ENCODE data around the gene RASA1.

The RASA1 gene

GRCh38 chr5:87359106-87359505, 91.4 kb downstream of the RASA1 start:
- DNase-seq (ENCODE audit: low read depth in 4 of 4, low spot score in 1 of 4): no peak

GRCh38 chr5:87360132-87360531, 92.4 kb downstream of the RASA1 start:
- no peak for DNase-seq (ENCODE audit: low read depth in 4 of 4, low spot score in 1 of 4)

GRCh38 chr5:87361031-87361445, 93.4 kb downstream of the RASA1 start:
- no peak for DNase-seq (ENCODE audit: low read depth in 4 of 4, low spot score in 1 of 4)

DNA sequence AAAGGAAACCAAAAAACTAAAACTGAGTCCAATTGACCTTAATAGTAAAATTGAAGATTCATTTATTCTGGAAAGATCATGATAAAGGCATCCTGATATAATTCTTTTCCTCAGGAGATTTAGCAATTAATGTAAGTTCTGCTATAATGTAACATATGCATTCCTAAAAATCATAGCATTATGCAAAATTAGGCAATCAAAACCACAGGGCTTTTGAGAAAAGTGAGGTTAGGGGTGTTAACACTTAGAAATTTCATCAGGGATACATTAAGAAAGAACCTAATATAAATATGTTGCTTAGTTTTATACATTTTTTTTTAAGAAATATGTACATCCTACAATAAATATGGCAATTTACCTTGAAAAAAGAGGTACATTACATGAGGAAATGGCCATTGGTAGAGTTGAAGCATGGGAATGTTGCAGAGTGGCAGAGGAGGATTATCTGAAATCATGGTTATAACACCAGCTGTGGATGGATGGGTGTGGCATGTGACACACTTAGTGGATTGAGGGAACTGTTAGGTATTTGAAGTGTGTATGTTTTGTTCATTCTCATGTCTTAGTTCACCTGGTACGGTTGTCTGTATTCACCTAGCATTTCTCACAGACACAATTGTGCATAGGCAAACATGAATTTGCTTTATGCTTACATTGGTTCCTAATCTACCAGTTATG, 94.0 kb downstream of the RASA1 start:
- DNase-seq (ENCODE audit: low read depth in 4 of 4, low spot score in 1 of 4): no peak

DNA sequence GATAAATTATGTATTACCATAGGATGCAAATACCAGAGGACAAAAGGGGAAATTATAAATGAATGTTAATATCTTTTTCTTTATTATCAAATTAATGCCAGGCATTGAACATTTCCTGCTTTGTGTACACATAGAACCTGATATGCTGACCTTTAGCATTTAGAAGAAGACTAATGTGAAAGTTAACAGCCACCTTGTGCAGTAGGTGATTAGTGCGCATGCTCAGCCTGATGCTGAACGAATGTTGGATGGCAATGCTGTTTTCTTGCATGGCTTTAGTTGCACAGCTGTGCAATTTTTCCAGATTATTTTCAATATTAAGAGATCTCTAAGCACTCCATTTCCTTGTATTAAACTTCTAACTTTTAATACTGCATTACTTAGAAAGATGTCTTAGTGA, 99.6 kb downstream of the RASA1 start:
- DNase-seq (ENCODE audit: low read depth in 4 of 4, low spot score in 1 of 4): no peak

DNA sequence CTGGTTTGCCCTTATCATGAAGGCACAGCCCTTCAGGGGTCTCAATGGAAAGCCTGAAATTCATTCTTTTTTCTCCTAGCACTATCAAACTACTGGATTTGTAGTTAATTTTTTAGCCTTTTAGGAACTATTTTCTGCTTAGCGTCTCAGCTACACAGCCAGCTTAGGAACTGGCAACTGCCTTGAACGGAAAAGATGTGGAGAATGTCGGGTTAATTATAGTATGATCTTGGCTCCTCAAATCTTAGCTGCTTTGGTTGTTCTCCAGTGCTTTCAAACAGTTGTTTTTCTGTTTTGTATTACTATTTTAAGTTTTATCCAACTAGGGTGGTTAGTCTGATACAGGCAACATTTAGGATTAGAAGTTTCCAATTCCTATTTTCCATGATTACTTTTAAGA, 100.9 kb downstream of the RASA1 start:
- no peak for DNase-seq (ENCODE audit: low read depth in 4 of 4, low spot score in 1 of 4)

DNA sequence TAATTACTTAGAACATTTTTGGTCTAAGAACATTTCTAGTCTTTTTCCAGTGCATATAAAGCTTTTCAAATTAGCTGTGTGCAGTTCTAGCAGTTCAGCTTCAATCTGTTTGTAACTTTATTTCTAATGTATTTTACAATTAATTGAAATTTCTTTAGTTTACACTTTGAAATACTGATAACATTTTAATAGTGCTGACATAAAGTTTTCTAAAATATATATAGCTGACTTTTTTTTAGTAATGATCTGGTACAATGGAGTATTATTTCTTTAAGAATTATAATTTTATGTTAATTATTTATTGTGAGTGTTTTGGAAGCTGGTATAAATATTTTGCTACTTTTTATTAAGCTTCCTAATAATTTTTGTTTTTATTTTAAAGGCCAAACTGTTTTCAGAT, 101.7 kb downstream of the RASA1 start:
- no peak for DNase-seq (ENCODE audit: low read depth in 4 of 4, low spot score in 1 of 4)

DNA sequence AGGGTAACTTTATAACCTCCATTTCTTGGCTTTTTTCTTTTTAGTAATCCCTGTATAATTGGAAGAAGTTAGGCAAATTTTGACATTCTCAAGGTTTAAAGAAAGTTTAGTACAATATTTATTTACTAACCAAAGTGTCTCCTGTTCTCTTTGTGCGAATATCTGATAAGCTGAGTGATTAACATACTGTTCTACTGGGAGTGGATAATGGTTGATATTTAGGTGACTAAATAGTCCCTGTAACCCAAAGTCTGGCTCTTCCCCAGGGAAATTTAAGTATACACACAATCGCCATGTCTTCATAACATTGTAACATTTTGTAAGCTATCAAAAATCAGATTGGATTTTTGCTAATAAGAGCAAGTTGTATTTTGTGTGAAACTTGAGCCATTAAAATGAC, 105.0 kb downstream of the RASA1 start:
- DNase-seq (ENCODE audit: low read depth in 4 of 4, low spot score in 1 of 4): no peak

DNA sequence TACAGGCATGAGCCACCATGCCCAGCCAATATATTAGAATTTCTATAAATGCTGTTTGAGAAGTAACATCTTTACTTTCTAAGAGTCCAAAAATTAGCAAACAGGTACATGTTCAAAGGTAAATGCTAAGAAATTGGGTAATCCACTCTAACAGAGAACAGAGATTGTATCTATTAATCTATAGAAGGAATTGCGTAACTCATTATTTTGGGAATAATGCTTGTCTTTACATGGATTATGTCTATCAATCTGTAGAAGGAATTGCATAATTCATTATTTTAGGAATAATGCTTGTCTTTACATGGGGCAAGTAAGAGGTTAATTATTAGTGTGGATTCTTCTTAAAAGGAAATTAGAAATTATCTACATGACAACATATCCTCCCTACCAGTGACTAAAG, 114.5 kb downstream of the RASA1 start:
- DNase-seq (ENCODE audit: low read depth in 4 of 4, low spot score in 1 of 4): no peak

GRCh38 chr5:87383216-87383615, 115.5 kb downstream of the RASA1 start:
- no peak for DNase-seq (ENCODE audit: low read depth in 4 of 4, low spot score in 1 of 4)

GRCh38 chr5:87385802-87386201, 118.1 kb downstream of the RASA1 start:
- no peak for DNase-seq (ENCODE audit: low read depth in 4 of 4, low spot score in 1 of 4)

GRCh38 chr5:87388129-87388528, 120.4 kb downstream of the RASA1 start:
- DNase-seq (ENCODE audit: low read depth in 4 of 4, low spot score in 1 of 4): no peak

DNA sequence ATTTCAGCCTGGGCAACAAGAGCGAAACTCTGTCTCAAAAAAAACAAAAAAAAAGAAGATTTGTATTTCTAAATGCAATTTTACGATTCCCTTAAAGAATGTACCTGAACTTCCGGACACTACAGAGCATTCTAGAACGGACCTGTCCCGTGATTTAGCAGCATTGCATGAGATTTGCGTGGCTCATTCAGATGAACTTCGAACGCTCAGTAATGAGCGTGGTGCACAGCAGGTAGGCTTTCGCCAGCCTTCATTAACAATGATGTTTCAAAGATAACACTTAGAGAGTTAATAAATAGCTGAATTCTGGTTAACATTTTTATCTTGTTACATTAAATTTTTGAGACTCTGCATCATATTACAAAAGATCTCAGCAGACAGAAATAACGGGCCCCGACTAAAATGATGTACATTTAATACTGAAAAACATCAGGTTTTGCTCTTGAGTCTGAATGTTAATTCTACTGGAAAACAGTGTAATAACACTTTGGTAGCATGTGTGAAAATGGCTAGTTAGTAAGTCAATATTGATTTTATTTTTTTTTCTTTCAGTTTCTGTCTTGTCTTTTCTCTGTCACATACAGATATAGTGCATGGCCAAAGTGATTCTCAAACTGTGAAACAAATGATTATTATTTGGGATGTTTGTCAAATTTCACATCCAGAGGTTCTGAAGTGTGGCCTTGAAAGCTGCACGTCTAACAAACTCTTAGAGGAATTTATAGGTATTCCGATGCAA, 121.8 kb downstream of the RASA1 start:
- no peak for DNase-seq (ENCODE audit: low read depth in 4 of 4, low spot score in 1 of 4)

- DNase-seq (ENCODE audit: low read depth in 4 of 4, low spot score in 1 of 4): no peak
Observed at GRCh38 chr5:87390075-87390474, 122.4 kb downstream of the RASA1 start.

DNA sequence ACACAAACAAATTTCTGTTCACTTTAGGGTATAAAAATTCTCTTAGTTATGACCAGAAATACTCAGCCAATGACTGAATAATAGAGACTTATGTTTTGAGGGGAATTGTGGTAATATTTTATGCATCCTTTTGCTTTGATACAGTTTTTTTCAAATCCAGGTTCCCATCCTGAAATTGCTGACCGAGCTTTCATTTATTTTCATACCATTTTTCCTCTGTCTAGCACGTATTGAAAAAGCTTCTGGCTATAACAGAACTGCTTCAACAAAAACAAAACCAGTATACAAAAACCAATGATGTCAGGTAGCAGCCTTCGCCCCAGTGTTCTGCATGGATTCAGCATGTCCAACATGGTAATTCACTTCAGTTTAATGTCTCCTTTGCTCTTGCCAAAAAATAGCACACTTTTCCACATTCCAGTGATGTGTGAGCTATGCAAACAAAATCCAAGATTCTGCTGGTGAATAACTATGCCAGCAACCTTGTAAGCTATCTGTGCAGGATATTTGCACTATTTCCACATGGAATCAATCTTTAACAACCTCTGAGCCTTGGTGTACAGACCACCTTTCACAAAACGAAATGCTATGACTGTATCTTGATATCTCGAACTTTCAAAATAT, 123.0 kb downstream of the RASA1 start:
- no peak for DNase-seq (ENCODE audit: low read depth in 4 of 4, low spot score in 1 of 4)

DNA sequence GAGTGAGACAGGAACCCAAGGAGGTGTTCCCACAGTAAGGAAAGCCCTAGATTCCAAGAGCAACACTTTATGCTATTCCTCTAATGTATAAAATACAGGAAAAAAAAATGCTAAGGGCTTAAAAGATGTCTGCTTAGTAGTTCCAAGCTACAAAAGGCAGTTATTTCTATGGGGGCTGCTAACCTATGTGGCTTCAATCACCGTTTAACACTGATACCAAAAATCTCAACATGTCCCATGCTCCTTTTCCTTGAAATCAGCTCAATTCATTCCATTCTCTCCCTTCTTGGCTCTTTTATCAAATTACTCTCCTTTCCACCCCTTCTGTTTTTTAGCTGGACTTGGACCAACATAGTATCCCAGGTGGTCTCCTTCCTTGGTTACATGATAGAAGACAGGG, 124.5 kb downstream of the RASA1 start:
- DNase-seq (ENCODE audit: low read depth in 4 of 4, low spot score in 1 of 4): no peak

DNA sequence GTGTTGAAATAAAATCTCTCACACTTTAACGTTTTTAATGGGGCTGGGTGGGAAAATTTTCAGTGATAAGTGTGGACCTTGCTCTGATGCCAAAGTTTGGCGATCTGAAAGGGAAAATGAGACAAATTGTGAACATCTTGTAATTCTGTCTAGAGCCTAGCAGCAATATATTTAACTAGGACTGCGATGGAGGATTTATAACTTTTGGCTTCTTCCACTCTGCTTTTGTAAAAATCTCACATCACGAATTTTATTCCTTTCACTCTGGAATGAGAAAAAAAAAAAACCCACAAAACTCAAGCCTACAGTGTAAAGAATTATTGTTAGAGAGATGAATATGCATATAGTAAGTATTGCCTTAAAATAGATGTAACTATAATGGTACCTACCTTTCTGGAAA, 125.1 kb downstream of the RASA1 start:
- no peak for DNase-seq (ENCODE audit: low read depth in 4 of 4, low spot score in 1 of 4)

DNA sequence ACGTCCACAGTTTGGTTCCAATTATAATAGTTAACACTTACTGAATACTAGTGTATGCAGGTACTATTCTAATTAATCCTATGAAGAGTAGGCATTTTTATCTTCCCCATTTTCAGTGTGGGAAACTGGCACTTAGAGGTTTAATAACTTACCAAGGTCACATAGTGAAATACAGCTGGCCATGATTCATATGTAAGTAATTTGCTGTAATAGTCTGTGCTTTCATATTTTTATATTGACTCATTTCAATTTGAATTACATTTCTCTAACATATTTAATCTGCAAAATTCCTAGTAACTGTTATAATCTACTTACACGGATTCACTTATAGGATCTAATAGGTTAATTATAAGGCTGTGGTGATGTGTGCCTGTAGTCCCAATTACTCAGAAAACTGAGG, 125.6 kb downstream of the RASA1 start:
- no peak for DNase-seq (ENCODE audit: low read depth in 4 of 4, low spot score in 1 of 4)

DNA sequence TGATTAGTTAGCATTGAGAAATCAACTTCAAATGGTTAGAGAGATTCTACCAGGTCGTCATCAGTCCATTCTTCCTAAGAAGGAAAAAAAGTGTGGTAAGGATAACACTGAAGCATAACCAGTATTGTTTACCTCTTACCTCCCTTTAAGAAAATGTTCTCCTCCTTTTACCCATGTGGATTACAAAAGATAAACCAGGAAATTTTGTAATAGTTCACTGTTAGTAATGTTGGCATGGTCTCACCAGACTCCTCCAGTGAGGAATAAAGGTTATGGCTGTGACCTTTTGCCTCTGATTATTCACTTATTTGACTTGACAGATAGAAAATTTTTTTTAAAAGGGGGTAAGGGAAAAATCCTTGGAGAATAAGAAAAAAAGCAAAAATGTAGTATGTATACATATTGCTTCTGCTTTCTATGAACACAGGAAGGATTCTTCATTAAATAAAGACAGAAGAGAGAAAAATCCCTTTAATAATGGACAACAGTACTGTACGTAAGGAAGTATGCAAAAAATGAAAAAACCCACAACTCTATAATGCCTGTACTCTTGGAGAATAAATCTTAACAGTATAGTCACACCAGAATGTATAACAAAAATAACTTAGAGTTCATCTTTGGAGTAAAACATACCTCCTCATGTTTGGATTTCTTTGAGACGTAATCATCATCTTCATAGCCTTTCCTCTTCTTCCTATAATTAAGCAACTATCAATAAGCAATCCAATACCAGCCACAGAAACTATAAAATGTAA, 126.9 kb downstream of the RASA1 start:
- no peak for DNase-seq (ENCODE audit: low read depth in 4 of 4, low spot score in 1 of 4)

GRCh38 chr5:87398981-87399614, 131.4 kb downstream of the RASA1 start:
- no peak for DNase-seq (ENCODE audit: low read depth in 4 of 4, low spot score in 1 of 4)

GRCh38 chr5:87399720-87400119, 132.0 kb downstream of the RASA1 start:
- DNase-seq (ENCODE audit: low read depth in 4 of 4, low spot score in 1 of 4): no peak
